Stimulated activated CD8-positive, alpha-beta memory T cell treated with anti-CD3 and anti-CD28 coated beads, Interleukin-4, amount 100 ng/mL, for 24 hours (primary cell): Measurements from ENCODE around the gene C5orf15.
A peak's percentile ranks its signal among the peaks of the same experiment; 100 is the strongest.
"Not testable (repeated sequence)": the region's sequence is repeated elsewhere in the genome, so short reads cannot be mapped to it uniquely, and the experiment has no call there.

ENCODE experiments used
- DNase-seq: peaks from one replicate; pipeline ENCODE4 v3.0.0-alpha.2; 2020; ENCODE audit warnings: low read depth

C5orf15 gene

GRCh38 chr5:133937628-133938027 is 30.8 kb downstream of the C5orf15 start:
- DNase-seq = not testable (repeated sequence)

- no peak for DNase-seq
Measured at GRCh38 chr5:133936651-133937015, 31.8 kb downstream of the C5orf15 start.

GRCh38 chr5:133935991-133936650 is 32.3 kb downstream of the C5orf15 start:
- not testable (repeated sequence) for DNase-seq

GRCh38 chr5:133935667-133935940 is 32.8 kb downstream of the C5orf15 start:
- no peak for DNase-seq

- no peak for DNase-seq
Measured at GRCh38 chr5:133934822-133935666, 33.4 kb downstream of the C5orf15 start.

- DNase-seq = no peak
Measured at GRCh38 chr5:133934311-133934710, 34.1 kb downstream of the C5orf15 start.

GRCh38 chr5:133933670-133934295 is 34.6 kb downstream of the C5orf15 start:
- no peak for DNase-seq

GRCh38 chr5:133933169-133933509 is 35.3 kb downstream of the C5orf15 start:
- no peak for DNase-seq

GRCh38 chr5:133932441-133933168 is 35.8 kb downstream of the C5orf15 start:
- DNase-seq = no peak

- DNase-seq = no peak
Measured at GRCh38 chr5:133931546-133931945, 36.9 kb downstream of the C5orf15 start.

- no peak for DNase-seq
Measured at GRCh38 chr5:133930813-133931090, 37.7 kb downstream of the C5orf15 start.

- peak; percentile 49 for DNase-seq
Measured at GRCh38 chr5:133930061-133930812, 38.2 kb downstream of the C5orf15 start.

- no peak for DNase-seq
Measured at GRCh38 chr5:133928587-133929393, 39.6 kb downstream of the C5orf15 start.

- no peak for DNase-seq
Measured at GRCh38 chr5:133927300-133928180, 40.9 kb downstream of the C5orf15 start.

GRCh38 chr5:133926489-133927299 is 41.7 kb downstream of the C5orf15 start:
- no peak for DNase-seq

GRCh38 chr5:133925866-133926488 is 42.4 kb downstream of the C5orf15 start:
- no peak for DNase-seq

- DNase-seq = no peak
Measured at GRCh38 chr5:133925269-133925668, 43.2 kb downstream of the C5orf15 start.

GRCh38 chr5:133924221-133924920 is 44.1 kb downstream of the C5orf15 start:
- DNase-seq = no peak
